SK-N-SH (cell line): ENCODE measurements around the gene RANBP9. TPM values are rescaled to one million over a fixed set of nuclear protein-coding genes. Genes with fewer than 3 reads are reported as not detected.

ENCODE experiments used
- CTCF ChIA-PET: fragments of 300-600, 350-600 bp; formaldehyde crosslinking; extraction: SDS; loops from one replicate; lab custom pipeline; 2021; lab: Yijun Ruan, JAX
- POLR2A ChIA-PET: fragments of 350-600 bp; sonication (Branson Sonifier 250); formaldehyde crosslinking; extraction: SDS; loops from one replicate; lab custom pipeline; 2020; ENCODE audit warnings: antibody characterized with exemption, inconsistent platforms; lab: Yijun Ruan, JAX
- DNase-seq: peaks from one replicate; pipeline ENCODE4 v3.0.0; 2012
- H2AFZ ChIP-seq: fragments of 200-600 bp; sonication (generic); 2 replicates; pipeline ENCODE4 v1.8.1; 2016; ENCODE audit warnings: antibody characterized with exemption, mild to moderate bottlenecking, low read depth
- H3F3A ChIP-seq: fragments of 200-600 bp; sonication (generic); replicated peaks from 2 replicates; pipeline ENCODE3; 2016; ENCODE audit warnings: antibody characterized with exemption, mild to moderate bottlenecking; ENCODE audit not compliant: insufficient read depth
- H3K27ac ChIP-seq, 2 experiments: fragments of 200-500 bp in 1 of 2; fragments of 200-600 bp in 1 of 2; sonication (Bioruptor generic) in 1 of 2; sonication (generic), shearing (Covaris generic) in 1 of 2; 2 replicates each; pipeline versions ENCODE4 v1.5.1 to v1.6.1; 2014 to 2016; ENCODE audit warnings: low read depth in 2 of 2, inconsistent platforms in 1 of 2, low read length in 1 of 2, mild to moderate bottlenecking in 1 of 2, mixed read lengths in 1 of 2
- H3K27me3 ChIP-seq: fragments of 200-600 bp; sonication (generic), shearing (Covaris generic); 2 replicates; pipeline ENCODE4 v1.6.1; 2016; ENCODE audit warnings: mixed run types; ENCODE audit not compliant: insufficient read depth
- H3K36me3 ChIP-seq, 2 experiments: fragments of 200-500 bp in 1 of 2; fragments of 200-600 bp in 1 of 2; sonication (Bioruptor generic) in 1 of 2; sonication (generic) in 1 of 2; replicated peaks in 1 of 2; 2 replicates each; pipeline versions ENCODE3 to v1.5.1; 2014 to 2016; ENCODE audit warnings: low read length in 1 of 2, mild to moderate bottlenecking in 1 of 2; ENCODE audit not compliant: insufficient read depth in 2 of 2, control insufficient read depth in 1 of 2
- H3K4me1 ChIP-seq, 2 experiments: fragments of 200-500 bp in 1 of 2; fragments of 200-600 bp in 1 of 2; sonication (Bioruptor generic) in 1 of 2; sonication (generic), shearing (Covaris generic) in 1 of 2; 2 replicates each; pipeline versions ENCODE4 v1.5.1 to v1.6.1; 2014 to 2016; ENCODE audit warnings: low read depth in 1 of 2, low read length in 1 of 2, mixed run types in 1 of 2; ENCODE audit not compliant: insufficient read depth in 2 of 2, control insufficient read depth in 1 of 2
- H3K4me2 ChIP-seq: fragments of 200-600 bp; sonication (generic), shearing (Covaris generic); 2 replicates; pipeline ENCODE4 v1.6.1; 2017; ENCODE audit warnings: mixed run types
- H3K4me3 ChIP-seq, 2 experiments: fragments of 200-500 bp in 1 of 2; fragments of 200-600 bp in 1 of 2; sonication (Bioruptor generic) in 1 of 2; sonication (generic), shearing (Covaris generic) in 1 of 2; 2 replicates each; pipeline versions ENCODE4 v1.5.1 to v1.8.1; 2014 to 2016; ENCODE audit warnings: low read depth in 2 of 2, inconsistent platforms in 1 of 2, low read length in 1 of 2, mild to moderate bottlenecking in 1 of 2, mixed read lengths in 1 of 2, moderate library complexity in 1 of 2
- H3K79me2 ChIP-seq: fragments of 200-600 bp; sonication (generic); 2 replicates; pipeline ENCODE4 v1.8.1; 2017; ENCODE audit warnings: mild to moderate bottlenecking; ENCODE audit not compliant: insufficient read depth
- H3K9ac ChIP-seq: fragments of 200-600 bp; sonication (generic); 2 replicates; pipeline ENCODE4 v1.6.1; 2017; ENCODE audit warnings: mixed run types
- H3K9me2 ChIP-seq: fragments of 200-600 bp; sonication (generic); 2 replicates; pipeline ENCODE4 v1.6.1; 2017; ENCODE audit warnings: mixed run types
- H3K9me3 ChIP-seq: fragments of 200-600 bp; sonication (generic); 2 replicates; pipeline ENCODE4 v1.6.1; 2017; ENCODE audit warnings: mixed run types, mild to moderate bottlenecking, moderate library complexity
- H4K20me1 ChIP-seq: fragments of 200-600 bp; sonication (generic); 2 replicates; pipeline ENCODE4 v1.6.1; 2017; ENCODE audit warnings: mild to moderate bottlenecking, mixed run types; ENCODE audit not compliant: insufficient read depth
- CHD2 ChIP-seq: fragments of 150-350 bp; IDR thresholded peaks from 2 replicates; pipeline ENCODE4 v1.6.1; 2018; ENCODE audit warnings: low read length; ENCODE audit not compliant: partially characterized antibody
- CTCF ChIP-seq: fragments of 200-600 bp; sonication (generic); IDR thresholded peaks from 2 replicates; pipeline ENCODE4 v1.6.1; 2017; ENCODE audit warnings: antibody characterized with exemption, mild to moderate bottlenecking, moderate library complexity
- EP300 ChIP-seq, 2 experiments: IDR thresholded peaks; 2 replicates each; pipeline versions ENCODE4 v1.4.0 to v1.6.1; 2012; ENCODE audit warnings: borderline replicate concordance in 1 of 2, low read depth in 1 of 2, low read length in 1 of 2
- EZH2phosphoT487 ChIP-seq: fragments of 200-600 bp; sonication (generic); IDR thresholded peaks from 2 replicates; pipeline ENCODE4 v1.6.1; 2017; ENCODE audit warnings: low read depth, mixed run types, mild to moderate bottlenecking, antibody characterized with exemption, moderate library complexity, borderline replicate concordance
- FOSL2 ChIP-seq: IDR thresholded peaks from 2 replicates; pipeline ENCODE4 v1.4.0; 2012; ENCODE audit warnings: low read depth, mild to moderate bottlenecking, moderate library complexity, borderline replicate concordance
- FOXJ3 ChIP-seq: sonication (generic); formaldehyde crosslinking; IDR thresholded peaks from 2 replicates; pipeline ENCODE4 v1.5.1; 2020; ENCODE audit warnings: mild to moderate bottlenecking, missing genetic modification reagents
- GATA2 ChIP-seq: sonication (generic); formaldehyde crosslinking; IDR thresholded peaks from 2 replicates; pipeline ENCODE4 v1.5.0; 2020; ENCODE audit warnings: mild to moderate bottlenecking, missing genetic modification reagents
- JUND ChIP-seq: IDR thresholded peaks from 2 replicates; pipeline ENCODE4 v1.4.0; 2012
- MXI1 ChIP-seq: IDR thresholded peaks from 2 replicates; pipeline ENCODE4 v1.6.1; 2012; ENCODE audit warnings: mild to moderate bottlenecking, low read depth, low read length, improper control_type of control experiment
- RAD21 ChIP-seq: IDR thresholded peaks from 2 replicates; pipeline ENCODE4 v1.6.1; 2012; ENCODE audit warnings: mild to moderate bottlenecking, low read length
- RCOR1 ChIP-seq: fragments of 150-350 bp; IDR thresholded peaks from 2 replicates; pipeline ENCODE4 v1.6.1; 2017; ENCODE audit warnings: antibody characterized with exemption, low read length
- REST ChIP-seq: IDR thresholded peaks from 2 replicates; pipeline ENCODE4 v1.6.1; 2012; ENCODE audit warnings: mild to moderate bottlenecking, low read depth, low read length, moderate library complexity
- RFX5 ChIP-seq: IDR thresholded peaks from 2 replicates; pipeline ENCODE4 v1.6.1; 2012; ENCODE audit warnings: mild to moderate bottlenecking, improper control_type of control experiment, low read length
- TCF12 ChIP-seq: IDR thresholded peaks from 2 replicates; pipeline ENCODE4 v1.4.0; 2012
- TEAD4 ChIP-seq: IDR thresholded peaks from 2 replicates; pipeline ENCODE4 v1.4.0; 2012; ENCODE audit warnings: mild to moderate bottlenecking, borderline replicate concordance; ENCODE audit not compliant: insufficient read depth
- WGBS: methylation state at CpG from one replicate; pipeline ENCODE4 v1.1.6; 2017; ENCODE audit warnings: low lambda C conversion rate; 5-methylcytosine and 5-hydroxymethylcytosine counted together
- polyA plus RNA-seq, 3 experiments: library from polyadenylated mRNA; depleted of rRNA; stranded (reverse); fragments of >200 nt; gene quantifications; 2 replicates each; pipeline ENCODE4 v1.2.3, GENCODE V29; 2012
- TF ChIP-seq, protein P1 (sequence below): IDR thresholded peaks from 2 replicates; pipeline ENCODE4 v1.4.0; 2012; ENCODE audit warnings: low read depth, borderline replicate concordance

The RANBP9 gene
- polyA plus RNA-seq, 1 of the 3 experiments (the other 2 are of a cell fraction), result 20.4 TPM

DNA sequence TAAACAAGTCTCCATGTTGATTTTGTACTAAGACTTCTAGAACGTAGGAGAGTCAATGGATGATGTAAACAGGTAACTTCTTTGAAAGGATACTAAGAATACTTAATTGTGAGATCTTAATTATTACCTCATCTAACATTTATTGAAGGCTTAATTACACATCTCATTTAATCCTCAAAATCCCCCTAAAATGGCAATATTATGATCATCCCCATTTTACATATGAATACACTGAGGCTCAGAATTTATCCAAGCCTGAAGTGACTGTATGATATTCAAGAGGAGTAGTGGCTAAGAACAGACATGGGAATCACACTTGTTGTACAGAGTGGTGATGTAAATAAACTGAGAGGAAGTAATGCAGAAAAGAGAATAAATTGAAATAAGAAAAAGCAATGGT lies 73.6 kb downstream of the RANBP9 start:
- Histone ChIP-seq H3K79me2 (no peaks in the 10 kb centered on the region), H3K4me3 (no peak overlapping the region), H3K27me3 (no peaks in the 10 kb centered on the region), H4K20me1 (no peaks in the 10 kb centered on the region), H3K36me3 (peaks cover 60 to 74% of the 10 kb centered on the region in 2 experiments), H3K4me1 (no peaks in the 10 kb centered on the region; a peak in 1 of 4 replicates), H3F3A (peaks cover 4% of the 10 kb centered on the region), H3K9me2 (no peaks in the 10 kb centered on the region; the same call in 1 of the 2 replicates), H3K27ac (no peak overlapping the region), H3K4me2 (no peak overlapping the region), H2AFZ (no peak overlapping the region), H3K9ac (no peak overlapping the region), H3K9me3 (no peaks in the 10 kb centered on the region)
- TF ChIP-seq RFX5 (no peak), RAD21 (no peak), MXI1 (no peak), CTCF (no peak), TCF12 (no peak)
- TF ChIP-seq, protein P1, sequence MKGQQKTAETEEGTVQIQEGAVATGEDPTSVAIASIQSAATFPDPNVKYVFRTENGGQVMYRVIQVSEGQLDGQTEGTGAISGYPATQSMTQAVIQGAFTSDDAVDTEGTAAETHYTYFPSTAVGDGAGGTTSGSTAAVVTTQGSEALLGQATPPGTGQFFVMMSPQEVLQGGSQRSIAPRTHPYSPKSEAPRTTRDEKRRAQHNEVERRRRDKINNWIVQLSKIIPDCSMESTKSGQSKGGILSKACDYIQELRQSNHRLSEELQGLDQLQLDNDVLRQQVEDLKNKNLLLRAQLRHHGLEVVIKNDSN, result no peak
- POLR2A ChIA-PET, result no interaction called here
- CTCF ChIA-PET, result no interaction called here
- DNase-seq, result no peak
- WGBS, result 100% methylated on average over 1 of the region's 1 CpG

- H3K4me1 ChIP-seq, result peaks cover 0 to 2% of the 10 kb centered on the region in 2 experiments; a peak in 2 of 4 replicates
- no peak overlapping the region for H3K9ac ChIP-seq
- CTCF ChIA-PET, result interaction anchor here (1.3 to 2.2 kb wide), 2 partner anchors 11 to 20 kb away, joined by 3 to 9 read pairs; partner anchors contain the start of gene NOL7
- H3K79me2 ChIP-seq, result no peaks in the 10 kb centered on the region
- POLR2A ChIA-PET, result interaction anchor here (1.1 kb wide), 1 partner anchor 20 kb away, joined by 6 read pairs; no protein-coding TSS in a partner anchor
- no peak overlapping the region for H2AFZ ChIP-seq
- H3K27ac ChIP-seq, result no peak overlapping the region
- DNase-seq, result no peak
- WGBS, result over 99% methylated on average over 4 of the region's 4 CpGs
- peaks cover 66 to 77% of the 10 kb centered on the region in 2 experiments for H3K36me3 ChIP-seq
- no peaks in the 10 kb centered on the region for H3K9me3 ChIP-seq
- no peaks in the 10 kb centered on the region for H4K20me1 ChIP-seq
- H3K4me2 ChIP-seq, result no peak overlapping the region
- H3K4me3 ChIP-seq, result no peak overlapping the region
- no peaks in the 10 kb centered on the region for H3K27me3 ChIP-seq
- no peaks in the 10 kb centered on the region for H3K9me2 ChIP-seq
- H3F3A ChIP-seq, result peaks cover 5% of the 10 kb centered on the region
- TF ChIP-seq FOSL2, result no peak
- TF ChIP-seq GATA2 (CRISPR knock-in tag), result no peak
- no peak for TF ChIP-seq EZH2phosphoT487
- no peak for TF ChIP-seq JUND
- TF ChIP-seq FOXJ3, result no peak
- no peak for TF ChIP-seq EP300 (IDR thresholded peaks at IDR 0.05; ENCODE audit: borderline replicate concordance in 1 of 2, low read depth in 1 of 2, low read length in 1 of 2)
- no peak for TF ChIP-seq REST
- no peak for TF ChIP-seq TEAD4
- no peak for TF ChIP-seq RCOR1
- TF ChIP-seq CHD2, result no peak
- TF ChIP-seq CTCF, result no peak
These were observed 75.5 kb downstream of the RANBP9 start for GRCh38 chr6:13635948-13636658.
